IMR-90 (cell line): ENCODE results near the gene GATA6. TPM values are rescaled to one million over a fixed set of nuclear protein-coding genes. Genes with fewer than 3 reads are reported as not detected.

Source experiments
- ATAC-seq: fragments of 200-7000 bp; cut with Tn5 transposase; 2 replicates; pipeline ENCODE4 v1.9.1; 2020; ENCODE audit warnings: low read depth, mild to moderate bottlenecking, moderate library complexity
- BruUV-seq: library from RNA; stranded (reverse); fragments of 400-500 nt; replicated peaks from 2 replicates; lab custom pipeline; 2021; lab: Mats Ljungman, UMichigan
- CTCF ChIA-PET: fragments of 300-600 bp; formaldehyde crosslinking; extraction: SDS; loops from one replicate; lab custom pipeline; 2021; ENCODE audit warnings: antibody characterized with exemption; lab: Yijun Ruan, JAX
- POLR2A ChIA-PET: fragments of 300-600 bp; sonication (Branson Sonifier 250); formaldehyde crosslinking; loops from one replicate; lab custom pipeline; 2022; ENCODE audit warnings: antibody characterized with exemption; ENCODE audit not compliant: unreplicated experiment; lab: Charles Lee
- DNase-seq: peaks from one replicate; pipeline ENCODE4 v3.0.0; 2013
- H2AFZ ChIP-seq: replicated peaks from 2 replicates; pipeline ENCODE3; 2013; ENCODE audit warnings: low read length, mild to moderate bottlenecking; ENCODE audit not compliant: poor library complexity
- H2AK5ac ChIP-seq: 2 replicates; pipeline ENCODE4 v1.6.1; 2013; ENCODE audit warnings: low read depth, low read length, inconsistent platforms
- H2AK9ac ChIP-seq: replicated peaks from 2 replicates; pipeline ENCODE3; 2013; ENCODE audit warnings: mild to moderate bottlenecking, low read depth, low read length, moderate library complexity; ENCODE audit not compliant: poor library complexity
- H2BK120ac ChIP-seq: 2 replicates; pipeline ENCODE4 v1.6.1; 2013; ENCODE audit warnings: low read depth, low read length, inconsistent platforms
- H2BK15ac ChIP-seq: 3 replicates; pipeline ENCODE4 v1.6.1; 2013; ENCODE audit warnings: low read depth, low read length, inconsistent platforms
- H2BK20ac ChIP-seq: 2 replicates; pipeline ENCODE4 v1.6.1; 2013; ENCODE audit warnings: low read depth, mild to moderate bottlenecking, inconsistent platforms, low read length, moderate library complexity
- H2BK5ac ChIP-seq: 2 replicates; pipeline ENCODE4 v1.6.1; 2013; ENCODE audit warnings: mild to moderate bottlenecking, low read depth, low read length, inconsistent platforms; ENCODE audit not compliant: poor library complexity, severe bottlenecking
- H3K14ac ChIP-seq: replicated peaks from 2 replicates; pipeline ENCODE4 v1.6.1; 2013; ENCODE audit warnings: low read depth, low read length, inconsistent platforms
- H3K18ac ChIP-seq: 2 replicates; pipeline ENCODE4 v1.6.1; 2013; ENCODE audit warnings: low read depth, low read length, control low read depth
- H3K23ac ChIP-seq: 2 replicates; pipeline ENCODE4 v1.6.1; 2013; ENCODE audit warnings: low read depth, low read length, inconsistent platforms
- H3K27ac ChIP-seq: 2 replicates; pipeline ENCODE4 v1.5.1; 2013; ENCODE audit warnings: mild to moderate bottlenecking, control low read depth, low read length; ENCODE audit not compliant: insufficient read depth
- H3K27me3 ChIP-seq: 2 replicates; pipeline ENCODE4 v1.6.1; 2013; ENCODE audit warnings: low read length; ENCODE audit not compliant: control insufficient read depth, insufficient read depth
- H3K36me3 ChIP-seq: 2 replicates; pipeline ENCODE4 v1.6.1; 2013; ENCODE audit warnings: low read length, mixed read lengths; ENCODE audit not compliant: control insufficient read depth, insufficient read depth
- H3K4ac ChIP-seq: 2 replicates; pipeline ENCODE4 v1.6.1; 2013; ENCODE audit warnings: low read depth, low read length, inconsistent platforms
- H3K4me1 ChIP-seq: 2 replicates; pipeline ENCODE4 v1.6.1; 2013; ENCODE audit warnings: low read length, mixed read lengths; ENCODE audit not compliant: control insufficient read depth, insufficient read depth
- H3K4me2 ChIP-seq: 2 replicates; pipeline ENCODE4 v1.6.1; 2013; ENCODE audit warnings: low read depth, mild to moderate bottlenecking, control low read depth, low read length, moderate library complexity
- H3K4me3 ChIP-seq: 2 replicates; pipeline ENCODE4 v1.5.1; 2013; ENCODE audit warnings: low read depth, mild to moderate bottlenecking, control low read depth, low read length, moderate library complexity; ENCODE audit not compliant: insufficient read depth
- H3K56ac ChIP-seq: 2 replicates; pipeline ENCODE4 v1.6.1; 2013; ENCODE audit warnings: low read length, inconsistent platforms; ENCODE audit not compliant: insufficient read depth; ENCODE audit errors: extremely low read depth
- H3K79me1 ChIP-seq, 2 experiments: 2 replicates each; pipeline ENCODE4 v1.6.1; 2013; ENCODE audit warnings: low read length in 2 of 2, inconsistent platforms in 1 of 2, low read depth in 1 of 2
- H3K9ac ChIP-seq: 2 replicates; pipeline ENCODE4 v1.6.1; 2013; ENCODE audit warnings: low read depth, low read length, control low read depth
- H3K9me1 ChIP-seq: 2 replicates; pipeline ENCODE4 v1.6.1; 2013; ENCODE audit warnings: low read length, inconsistent platforms; ENCODE audit not compliant: insufficient read depth
- H3K9me3 ChIP-seq: 2 replicates; pipeline ENCODE4 v1.6.1; 2013; ENCODE audit warnings: low read length; ENCODE audit not compliant: control insufficient read depth, insufficient read depth
- H4K20me1 ChIP-seq: 2 replicates; pipeline ENCODE4 v1.6.1; 2013; ENCODE audit warnings: low read length, inconsistent platforms; ENCODE audit not compliant: insufficient read depth
- H4K5ac ChIP-seq: 2 replicates; pipeline ENCODE4 v1.6.1; 2013; ENCODE audit warnings: mild to moderate bottlenecking, low read depth, low read length, control low read depth
- H4K8ac ChIP-seq, 2 experiments: 2 replicates each; pipeline ENCODE4 v1.6.1; 2013; ENCODE audit warnings: low read depth in 2 of 2, low read length in 2 of 2, control low read depth in 1 of 2, inconsistent platforms in 1 of 2
- H4K91ac ChIP-seq: 2 replicates; pipeline ENCODE4 v1.6.1; 2013; ENCODE audit warnings: low read depth, low read length, inconsistent platforms; ENCODE audit not compliant: insufficient read depth
- FOS ChIP-seq: fragments of 150-350 bp; IDR thresholded peaks from 2 replicates; pipeline ENCODE4 v1.6.1; 2016; ENCODE audit warnings: low read depth, low read length
- MAFK ChIP-seq: IDR thresholded peaks from 2 replicates; pipeline ENCODE4 v1.6.1; 2012; ENCODE audit warnings: low read depth, low read length, improper control_type of control experiment
- MAZ ChIP-seq: IDR thresholded peaks from 2 replicates; pipeline ENCODE4 v1.6.1; 2012; ENCODE audit warnings: low read depth, mild to moderate bottlenecking, low read length, improper control_type of control experiment, moderate library complexity, borderline replicate concordance
- WGBS, 2 experiments: methylation state at CpG; one replicate each; pipeline versions ENCODE4 v1.1.5 to v1.1.7; 2013; ENCODE audit warnings: missing lambda C conversion rate in 2 of 2; ENCODE audit not compliant: insufficient read length in 1 of 2; ENCODE audit errors: extremely low coverage in 2 of 2; 5-methylcytosine and 5-hydroxymethylcytosine counted together
- dilution Hi-C: fragments of 300-500 bp; cut with HindIII; formaldehyde crosslinking; loops from one replicate; pipeline ENCODE4 v1.14.3; 2018; ENCODE audit warnings: low sequenced_read_pairs; ENCODE audit not compliant: unreplicated experiment
- in situ Hi-C: fragments of 300-500 bp; cut with MboI; formaldehyde crosslinking; loops from 3 replicates; pipeline ENCODE4 v1.14.3; 2019; ENCODE audit warnings: low sequenced_read_pairs, inconsistent platforms, mixed read lengths
- intact Hi-C: fragments of 100-400 bp; cut with micrococcal nuclease; formaldehyde crosslinking; loops from 2 replicates; pipeline ENCODE4 v1.10.0; 2022
- polyA plus RNA-seq, 3 experiments: library from polyadenylated mRNA; depleted of rRNA; stranded (reverse); fragments of >200 nt; gene quantifications; 2 replicates each; pipeline ENCODE4 v1.2.3, GENCODE V29; 2012; ENCODE audit warnings: low replicate concordance in 1 of 3
- total RNA-seq: library from RNA; depleted of rRNA; stranded (reverse); fragments of >200 nt; gene quantifications from 2 replicates; pipeline ENCODE4 v1.2.3, GENCODE V29; 2012

The GATA6 gene
- total and polyA plus RNA-seq, 2 of the 4 experiments (the other 2 are of a cell fraction) = 2.5 to 4.0 TPM

DNA sequence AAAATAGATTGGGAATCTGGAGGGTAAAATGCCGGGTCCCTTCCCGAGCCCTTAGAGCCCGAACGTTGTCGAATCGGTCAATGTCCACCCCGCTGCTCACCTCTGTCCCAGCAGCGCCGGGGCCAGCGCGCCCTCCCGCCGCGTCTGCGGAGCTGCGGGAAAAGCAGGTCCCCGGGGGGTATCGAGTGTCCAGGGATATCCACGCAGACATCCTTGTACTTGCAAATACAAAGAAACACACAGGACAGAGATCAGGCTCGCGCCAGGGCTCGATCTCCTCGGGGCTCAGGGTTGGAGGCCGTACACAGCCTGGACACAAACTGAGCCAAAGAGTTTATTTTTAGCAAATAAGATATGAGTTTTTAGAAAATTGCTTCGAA, 2.3 kb upstream of the GATA6 start:
- peaks cover under 1% of the 10 kb centered on the region; the same call in 1 of the 2 replicates for H3K36me3 ChIP-seq
- ATAC-seq (no peak), DNase-seq (no peak)
- no peak overlapping the region for H2AK9ac ChIP-seq
- H4K5ac ChIP-seq = no peak overlapping the region
- no peak overlapping the region for H4K91ac ChIP-seq
- H3K4ac ChIP-seq = no peak overlapping the region
- H3K27ac ChIP-seq = no peak overlapping the region
- WGBS, 2 experiments = 15% methylated on average over 10 of the region's 25 CpGs; no CpG with 5 or more reads in 1 of the 2 experiments
- no peak overlapping the region for H3K9ac ChIP-seq
- H2AK5ac ChIP-seq = no peak overlapping the region
- dilution Hi-C loops = no loop called here
- ChIA-PET CTCF (no interaction called here), POLR2A (no interaction called here)
- no peak overlapping the region for H3K4me2 ChIP-seq
- intact Hi-C loops = loop anchor here (5.0 kb wide), 1 partner anchor 535 kb away; no protein-coding TSS in a partner anchor
- H3K56ac ChIP-seq = no peak overlapping the region
- peaks cover under 1% of the 10 kb centered on the region; the same call in 1 of the 2 replicates for H3K4me1 ChIP-seq
- H3K27me3 ChIP-seq = peaks cover 62% of the 10 kb centered on the region
- no TSS peak for BruUV-seq
- no peak overlapping the region for H3K4me3 ChIP-seq
- H2AFZ ChIP-seq = no peak overlapping the region
- TF ChIP-seq MAZ (no peak), MAFK (no peak), FOS (no peak)
- H3K9me1 ChIP-seq = no peaks in the 10 kb centered on the region
- H2BK20ac ChIP-seq = no peak overlapping the region
- in situ Hi-C loops = no loop called here
- no peak overlapping the region for H2BK5ac ChIP-seq
- H3K9me3 ChIP-seq = peaks cover 14% of the 10 kb centered on the region
- no peak overlapping the region for H2BK15ac ChIP-seq
- no peak overlapping the region for H2BK120ac ChIP-seq
- no peak overlapping the region for H3K18ac ChIP-seq
- peaks cover 0 to 4% of the 10 kb centered on the region in 2 experiments; a peak in 1 of 4 replicates for H3K79me1 ChIP-seq
- H3K23ac ChIP-seq = no peak overlapping the region
- H4K8ac ChIP-seq = no peak overlapping the region
- peaks cover 23% of the 10 kb centered on the region; the same call in 1 of the 2 replicates for H4K20me1 ChIP-seq
- H3K14ac ChIP-seq = no peak overlapping the region
